ENCODE measurements around the gene ZP4. TPM values are rescaled to one million over a fixed set of nuclear protein-coding genes. Genes with fewer than 3 reads are reported as not detected.

The ZP4 gene
- total and polyA plus RNA-seq, 2 experiments from 2014 or later, result not detected

GRCh38 chr1:237834048-237834447 is 56.7 kb downstream of the ZP4 start:
- DNase-seq (ENCODE audit: low spot score) (no peak), ATAC-seq (no peak)
- H4K20me1 ChIP-seq (replicated peaks; ENCODE audit: insufficient read depth), result no peaks in the 10 kb centered on the region
- H3K79me2 ChIP-seq (replicated peaks; ENCODE audit: insufficient read depth), result no peaks in the 10 kb centered on the region
- H2AFZ ChIP-seq, result no peak overlapping the region
- TF ChIP-seq CREB1 (CRISPR knock-in tag; IDR thresholded peaks at IDR 0.05; ENCODE audit: low read depth) (no peak), EZH2phosphoT487 (IDR thresholded peaks at IDR 0.05; ENCODE audit: unreplicated experiment) (no peak), ETS1 (IDR thresholded peaks at IDR 0.05) (no peak), REST (IDR thresholded peaks at IDR 0.05; ENCODE audit: unreplicated experiment) (no peak), CTCF (conservative IDR thresholded peaks at IDR 0.05; ENCODE audit: low read depth in 2 of 2) (no peak), ZNF114 (CRISPR knock-in tag; IDR thresholded peaks at IDR 0.05) (no peak), EZH2 (IDR thresholded peaks at IDR 0.05; ENCODE audit: low read depth, unreplicated experiment) (no peak), ZNF462 (CRISPR knock-in tag; IDR thresholded peaks at IDR 0.05) (no peak), JUNB (IDR thresholded peaks at IDR 0.05; ENCODE audit: unreplicated experiment) (no peak), STAT1 (IDR thresholded peaks at IDR 0.05; ENCODE audit: unreplicated experiment) (no peak), NANOG (IDR thresholded peaks at IDR 0.05; ENCODE audit: borderline replicate concordance) (no peak), ZNF331 (CRISPR knock-in tag; IDR thresholded peaks at IDR 0.05; ENCODE audit: low read depth) (no peak)
- H3K4me1 ChIP-seq (ENCODE audit: insufficient read depth), result peaks cover 37% of the 10 kb centered on the region
- Mint-ChIP-seq H3K4me1 (peaks cover 42% of the 10 kb centered on the region), H3K27me3 (ENCODE audit: insufficient read depth, low read depth, poor library complexity) (peaks cover 7% of the 10 kb centered on the region), H3K27ac (peak overlapping the region; percentile 88), H3K9me3 (peaks cover 1% of the 10 kb centered on the region; the same call in 1 of the 3 replicates), H3K36me3 (ENCODE audit: low read depth) (peaks cover 14% of the 10 kb centered on the region), H3K4me3 (no peak overlapping the region)
- peak overlapping the region; percentile 56; the same call in 1 of the 2 replicates for H3K27ac ChIP-seq (ENCODE audit: low read depth)
- H3K27me3 ChIP-seq (ENCODE audit: insufficient read depth), result no peaks in the 10 kb centered on the region; the same call in 1 of the 2 replicates
- peaks cover 12% of the 10 kb centered on the region for H3K9me2 ChIP-seq (ENCODE audit: insufficient read depth)
- H3K4me3 ChIP-seq, result no peak overlapping the region
- no peaks in the 10 kb centered on the region for H3K36me3 ChIP-seq (ENCODE audit: insufficient read depth)
- no peaks in the 10 kb centered on the region for H3F3A ChIP-seq (replicated peaks; ENCODE audit: low read depth)
- H3K4me2 ChIP-seq, result peak overlapping the region; percentile 54

Data from GM23338 (cell line).